Activated T-cell treated with anti-CD3 and anti-CD28 coated beads for 24 hours (primary cell): ENCODE data around the gene FN1.

Experiments
- DNase-seq: peaks from one replicate; pipeline ENCODE4 v3.0.0-alpha.2; 2020; ENCODE audit warnings: low read depth

Gene FN1

DNA sequence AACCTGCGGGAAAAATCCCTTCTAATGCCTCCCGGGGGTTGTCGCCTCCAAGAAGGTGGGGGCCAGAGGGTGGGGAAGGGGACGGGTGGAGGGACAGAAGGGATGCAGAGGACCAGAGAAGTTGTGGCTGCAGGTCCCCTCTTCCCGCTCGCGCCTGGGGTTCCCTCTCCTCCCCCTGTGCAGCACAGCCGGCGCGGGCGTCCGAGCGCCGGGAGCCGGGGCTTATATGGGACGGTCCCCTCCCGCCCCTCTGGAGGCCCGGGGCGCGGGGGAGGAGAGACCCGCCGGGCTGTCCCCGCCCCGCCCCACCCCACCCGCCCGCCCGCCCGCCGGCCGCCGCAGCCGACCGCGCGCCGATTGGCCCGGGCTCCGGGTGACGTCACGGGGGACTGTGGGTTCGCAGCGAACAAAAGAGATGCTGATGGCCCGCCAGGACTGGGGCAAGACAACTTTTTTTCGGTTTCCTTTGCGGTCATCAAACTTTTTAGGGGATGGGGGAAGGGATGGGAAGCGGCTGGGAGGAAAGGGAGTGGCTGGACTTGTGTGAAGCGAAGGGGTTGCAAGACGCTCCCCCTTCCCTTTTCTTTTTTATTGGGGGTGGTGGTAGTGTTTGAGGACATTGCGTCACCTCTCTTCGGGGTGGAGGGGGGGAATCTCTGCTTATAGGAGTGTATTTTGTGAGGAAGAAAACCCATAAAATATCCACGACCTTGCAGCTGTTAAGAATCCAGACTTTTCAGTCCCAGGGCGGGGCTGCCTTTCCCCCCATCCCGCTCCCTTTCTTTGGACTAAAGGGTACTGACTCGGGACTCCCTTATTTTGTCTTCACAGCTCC is at the start of gene FN1:
TSS of gene FN1 (minus strand) at position 199 of the 835 bp plus-strand sequence. CDS start 266 bp downstream, outside the sequence.
- DNase-seq: peak; percentile 46

DNA sequence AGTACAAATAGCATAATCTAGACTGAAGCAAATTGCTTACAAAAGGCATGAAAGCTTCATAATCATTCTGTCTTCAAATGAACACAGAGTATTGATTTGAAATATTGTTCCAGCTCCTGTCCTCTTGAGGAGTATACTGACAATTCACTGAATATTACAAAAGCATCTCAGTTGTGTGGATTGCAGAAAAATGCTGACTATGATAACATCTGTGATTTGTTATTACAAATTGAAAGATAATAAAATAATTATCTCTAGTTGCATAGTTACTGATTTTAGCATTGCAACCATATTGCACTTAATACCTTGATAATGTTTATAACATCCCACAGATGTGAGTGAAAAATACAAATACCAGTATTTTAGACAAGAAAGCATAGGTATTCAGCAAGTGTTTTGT is 49.2 kb upstream of the FN1 start:
- DNase-seq: no peak

DNA sequence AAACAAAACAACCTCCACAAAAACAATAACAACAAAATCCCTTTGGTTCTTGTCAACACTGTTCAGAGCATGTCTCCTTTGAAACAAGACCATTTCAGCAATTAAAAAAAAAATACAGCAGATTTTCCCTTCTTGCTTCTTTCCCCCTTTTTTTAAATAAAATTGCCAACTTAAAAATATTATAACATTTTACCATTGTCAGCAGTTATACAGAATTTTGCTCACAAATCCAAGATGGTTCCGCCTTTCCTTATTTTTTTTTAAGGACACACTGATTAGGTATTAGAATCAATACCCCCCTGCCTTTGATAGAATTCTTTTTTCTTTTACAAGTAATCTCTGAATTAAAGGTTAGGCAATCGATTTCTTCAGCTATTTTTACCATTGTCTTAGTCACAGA is 48.7 kb upstream of the FN1 start:
- DNase-seq: no peak

DNA sequence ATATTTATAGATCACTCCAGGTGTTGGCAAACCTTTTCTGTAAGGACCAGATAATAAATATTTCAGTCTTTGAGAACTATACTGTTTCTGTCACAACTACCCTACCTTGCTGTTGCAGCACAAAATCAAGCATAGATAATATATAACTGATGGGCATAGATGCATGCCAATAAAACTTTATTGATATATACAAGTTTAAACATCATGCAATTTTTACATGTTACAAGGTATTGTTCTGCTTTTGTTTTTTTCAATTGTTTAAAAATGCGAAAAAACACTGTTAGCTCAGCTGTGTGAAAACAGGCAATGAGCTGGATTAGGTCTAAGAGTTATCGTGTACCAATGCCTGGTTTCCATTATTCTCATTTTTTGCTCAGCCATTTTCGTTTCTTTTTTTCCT is 47.6 kb upstream of the FN1 start:
- no peak for DNase-seq

DNA sequence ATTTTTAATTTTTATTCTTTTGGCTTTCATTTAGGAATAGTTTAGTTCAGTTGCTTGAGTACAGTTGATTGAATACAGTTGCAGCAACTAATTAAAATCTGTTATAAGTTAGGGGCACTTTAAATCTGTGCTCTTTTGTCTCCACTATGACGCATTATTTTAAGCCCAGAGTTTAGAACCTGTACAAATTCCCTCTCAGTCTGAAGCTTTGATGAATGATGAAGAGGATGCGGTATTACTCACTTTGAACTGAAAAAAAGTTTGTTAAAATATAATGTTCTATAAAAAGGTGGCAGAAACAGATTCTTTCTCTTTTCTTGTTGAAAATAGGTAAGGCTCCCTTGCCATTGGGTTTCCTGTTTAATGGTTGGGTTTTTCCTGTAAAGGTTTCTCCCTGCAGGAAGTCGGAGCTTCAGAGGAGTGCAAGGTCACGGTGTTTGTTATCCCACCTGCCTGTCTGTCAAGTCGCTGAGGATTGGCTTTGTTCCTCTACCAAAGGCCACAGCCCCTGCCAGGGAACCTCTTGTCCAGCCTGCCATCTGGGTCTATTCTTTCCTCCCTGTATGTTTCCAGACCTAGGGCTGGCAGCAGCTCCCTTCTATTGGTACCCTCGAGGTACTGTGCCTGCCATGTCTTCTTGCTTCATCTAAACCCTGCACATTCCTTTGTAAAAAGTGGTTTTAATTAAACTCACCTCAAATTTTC is 43.8 kb upstream of the FN1 start:
- no peak for DNase-seq

DNA sequence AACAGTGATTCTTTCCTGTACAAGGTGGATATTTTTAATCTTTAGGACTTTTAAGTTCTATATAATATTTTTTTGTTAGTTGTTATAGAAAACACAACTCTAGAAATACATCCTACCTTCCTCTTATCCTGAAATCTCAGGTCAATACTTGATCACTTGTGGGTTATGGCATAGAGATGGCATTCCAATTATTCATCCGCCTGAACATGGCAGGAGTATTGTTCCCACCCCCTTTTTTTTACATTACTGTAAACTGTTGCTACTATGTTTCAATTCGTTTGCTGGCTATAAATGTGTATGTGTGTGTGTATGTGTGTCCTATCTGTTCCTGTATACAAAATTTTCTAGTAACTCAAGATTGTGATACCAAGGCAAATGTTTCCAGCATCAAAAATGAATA is 43.3 kb upstream of the FN1 start:
- no peak for DNase-seq

DNA sequence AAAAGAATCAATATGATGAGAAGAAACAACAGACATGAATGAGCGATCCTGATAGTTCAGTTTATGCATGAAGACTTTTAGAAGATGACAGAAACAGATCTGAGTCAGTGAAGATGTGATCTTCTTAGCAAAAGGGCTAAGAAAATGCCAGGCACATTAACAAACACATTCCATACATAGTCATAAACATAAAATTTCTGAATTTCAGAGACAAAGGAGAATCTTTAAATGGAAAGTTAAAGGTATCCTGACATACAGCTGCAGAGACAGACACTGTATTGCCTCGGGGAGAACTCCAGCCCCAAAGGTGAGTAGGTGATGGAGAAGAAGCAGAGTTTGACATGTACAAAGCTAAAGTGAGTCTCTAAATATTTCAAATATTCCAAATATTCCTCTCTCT is 40.6 kb upstream of the FN1 start:
- no peak for DNase-seq

DNA sequence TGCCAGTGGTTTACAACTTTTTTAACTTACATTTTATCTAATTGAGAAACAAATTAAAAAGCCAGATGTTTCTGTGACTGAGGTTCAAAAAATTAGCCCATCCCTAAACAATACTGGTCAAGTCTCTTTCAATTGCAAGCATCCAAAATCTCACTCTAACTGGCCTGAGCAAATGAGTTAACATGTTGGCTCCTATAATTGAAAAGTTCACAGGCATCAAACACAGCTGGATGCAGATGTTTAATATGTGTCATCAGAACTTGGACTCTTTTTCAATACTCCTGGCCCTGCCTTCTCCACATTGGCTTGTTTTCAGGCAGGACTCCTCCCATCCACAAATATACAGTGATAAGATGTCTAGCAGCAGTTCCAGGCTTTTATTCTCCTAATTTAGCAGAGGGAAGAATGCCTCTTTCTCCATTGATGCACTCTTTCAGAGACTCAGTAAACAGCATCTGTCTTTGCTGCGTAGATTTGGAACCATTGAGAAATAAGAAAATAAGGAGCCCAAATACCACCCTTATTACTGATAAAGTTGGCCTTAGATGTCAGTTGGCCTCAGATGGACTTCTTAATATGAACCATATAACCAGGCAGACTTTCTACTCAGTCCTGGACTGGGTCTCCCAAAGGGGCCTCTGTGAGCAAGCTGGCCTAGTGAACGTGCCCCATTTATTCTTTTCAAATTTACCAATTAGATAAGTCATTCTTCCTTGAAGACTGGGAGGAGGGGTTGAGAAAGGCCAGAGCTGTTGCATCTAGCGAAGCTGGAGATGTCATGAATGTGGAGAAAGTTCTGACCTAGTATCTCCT is 30.4 kb upstream of the FN1 start:
- no peak for DNase-seq

DNA sequence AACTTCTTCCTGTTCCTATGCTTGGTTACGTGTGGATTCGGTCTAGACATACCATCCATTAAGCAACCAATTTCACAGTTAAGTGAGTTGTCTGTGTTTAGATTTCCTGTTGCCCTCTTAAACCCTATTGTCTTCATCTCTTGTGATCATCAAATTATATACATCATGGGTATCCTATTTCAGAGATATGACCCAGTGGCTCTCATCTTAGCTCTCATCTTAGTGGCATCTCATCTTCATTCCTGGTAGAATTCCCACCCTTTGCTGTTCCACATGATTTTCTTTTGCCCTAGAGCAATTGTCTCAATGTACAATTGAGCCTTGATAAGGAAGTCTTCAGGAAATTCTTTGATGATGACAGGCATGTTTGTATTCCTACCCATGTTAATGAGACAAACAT is 29.4 kb upstream of the FN1 start:
- DNase-seq: no peak

DNA sequence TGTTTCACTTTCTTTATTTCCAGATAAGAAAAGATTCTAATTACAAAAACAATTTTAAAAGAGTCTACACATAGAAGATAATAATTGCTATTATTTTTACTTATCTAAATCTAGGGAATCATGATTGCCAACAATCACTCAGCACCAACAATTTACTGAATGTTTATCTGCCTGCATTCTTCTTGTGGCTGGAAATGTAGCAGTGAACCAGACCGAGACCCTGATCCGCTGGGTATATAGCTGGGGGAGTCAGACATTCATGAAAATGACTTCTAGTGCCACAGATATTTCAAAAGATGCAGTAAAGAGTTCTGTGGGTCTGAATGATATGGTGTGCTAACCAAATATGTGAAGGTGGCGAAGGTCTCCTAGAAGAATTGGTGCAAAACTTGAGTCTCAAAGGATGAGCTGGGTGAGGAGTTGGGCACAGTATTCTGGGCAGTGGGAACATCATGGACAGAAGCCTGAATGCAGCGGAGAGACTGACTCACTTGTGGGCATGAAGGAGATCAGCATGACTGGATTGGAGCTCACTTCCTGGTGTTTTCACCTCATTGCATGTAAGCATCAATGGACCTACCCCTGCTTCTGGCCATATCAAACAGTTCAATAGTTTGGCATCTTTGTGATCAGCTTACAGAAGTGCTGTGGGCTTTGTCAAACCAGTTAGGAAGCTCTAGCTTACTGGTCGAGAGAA is 26.1 kb upstream of the FN1 start:
- no peak for DNase-seq

DNA sequence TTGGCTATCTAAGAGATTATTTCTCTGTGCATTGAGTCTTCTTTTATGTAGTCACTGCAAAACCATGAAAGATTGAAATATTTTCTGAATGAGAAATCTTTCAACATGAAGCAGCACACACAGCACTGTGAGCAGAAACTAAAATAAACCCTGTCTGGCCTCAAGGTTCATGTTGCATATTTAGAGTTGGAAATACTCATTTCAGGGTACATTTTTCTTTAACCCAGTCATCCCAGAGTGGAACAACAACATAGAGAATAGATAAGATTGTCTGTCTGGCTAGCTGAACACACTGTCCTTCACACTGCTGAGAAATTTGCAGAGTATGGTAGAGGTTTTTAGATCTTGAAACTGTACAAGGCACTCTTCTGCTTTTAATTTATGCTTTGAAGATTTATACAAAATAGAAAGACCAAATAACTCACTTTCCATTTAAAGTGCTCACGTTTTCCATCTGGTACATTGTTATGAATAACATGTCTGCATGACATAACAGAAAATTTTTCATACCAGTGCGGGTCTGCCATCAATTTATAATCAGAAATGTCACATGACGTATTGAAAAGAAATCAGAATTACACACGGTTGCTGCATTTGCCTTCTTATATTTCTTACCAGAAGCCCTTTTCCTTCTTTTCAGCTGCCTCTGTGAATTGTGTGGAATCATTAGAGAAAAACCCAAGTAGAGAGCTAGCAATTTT is 25.0 kb upstream of the FN1 start:
- DNase-seq: no peak

DNA sequence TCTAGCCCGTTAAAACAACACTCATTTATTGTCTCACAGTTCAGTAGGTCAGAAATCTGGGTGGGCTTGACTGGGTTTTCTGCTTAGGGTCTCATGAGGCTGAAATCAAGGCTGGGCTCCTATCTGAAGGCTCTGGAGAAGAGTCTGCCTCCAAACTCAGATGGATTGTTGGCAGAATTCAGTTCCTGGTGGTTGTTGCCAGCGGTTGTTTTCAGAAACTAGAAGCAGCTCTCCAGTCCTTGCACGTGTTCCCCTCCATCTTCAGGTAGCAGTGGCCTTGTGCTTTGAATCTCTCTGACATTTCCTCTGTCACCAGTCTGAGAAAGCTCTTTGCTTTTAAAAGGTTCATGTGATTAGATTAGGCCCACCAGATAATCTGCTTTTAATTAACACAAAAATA is 20.1 kb upstream of the FN1 start:
- no peak for DNase-seq

DNA sequence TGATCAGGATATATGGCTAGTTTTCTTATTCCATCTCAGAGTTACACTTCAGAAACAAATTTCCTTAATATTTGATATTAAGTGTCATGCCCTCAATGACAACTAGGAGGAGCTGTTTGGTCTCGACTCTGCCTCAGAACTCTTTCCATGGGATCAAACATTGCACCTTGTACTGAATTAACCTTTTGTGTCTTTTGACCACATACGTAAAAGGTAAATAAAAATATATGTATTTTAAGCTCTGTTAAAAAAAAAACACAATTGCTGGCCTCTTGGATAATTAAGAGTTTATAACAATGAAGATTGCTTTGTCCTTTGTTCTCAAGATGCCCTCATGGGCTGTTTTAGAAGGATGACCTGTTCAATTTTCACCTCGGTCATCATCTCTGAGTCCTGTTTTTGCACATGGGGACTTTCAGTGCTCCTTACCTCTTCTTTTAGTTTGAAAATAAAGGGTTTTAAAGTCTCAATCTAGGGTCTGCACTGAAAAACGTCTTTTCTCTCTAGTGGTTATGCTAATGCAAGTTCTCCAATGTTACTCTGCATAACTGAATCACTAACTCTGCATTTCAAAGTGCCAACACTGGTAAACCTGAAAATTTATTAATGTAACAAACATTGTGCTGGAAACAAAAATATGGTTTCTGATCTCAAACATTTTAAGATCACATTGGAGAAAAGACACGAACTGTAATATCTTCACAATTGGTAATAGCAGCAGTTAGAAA is 18.8 kb upstream of the FN1 start:
- DNase-seq: no peak

DNA sequence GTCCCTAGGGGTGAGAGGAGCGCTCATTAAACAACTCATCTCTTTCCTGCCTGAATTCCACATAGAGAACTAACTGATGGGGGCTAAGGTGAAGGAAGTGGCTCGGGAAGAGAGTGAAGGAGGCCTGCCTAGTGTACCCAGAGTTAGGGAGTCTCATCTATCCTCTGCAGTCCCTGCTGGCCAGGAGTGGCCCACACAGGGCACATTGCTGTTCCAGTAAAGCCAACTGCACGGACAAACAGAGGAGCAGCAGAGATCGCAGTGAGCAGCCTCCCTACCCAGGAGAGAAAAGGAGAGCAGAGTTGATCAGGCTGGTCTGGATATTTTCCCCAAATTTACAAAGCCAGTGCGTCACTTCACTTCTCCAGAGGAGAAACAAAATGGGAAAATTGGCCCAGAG is 16.9 kb upstream of the FN1 start:
- no peak for DNase-seq

DNA sequence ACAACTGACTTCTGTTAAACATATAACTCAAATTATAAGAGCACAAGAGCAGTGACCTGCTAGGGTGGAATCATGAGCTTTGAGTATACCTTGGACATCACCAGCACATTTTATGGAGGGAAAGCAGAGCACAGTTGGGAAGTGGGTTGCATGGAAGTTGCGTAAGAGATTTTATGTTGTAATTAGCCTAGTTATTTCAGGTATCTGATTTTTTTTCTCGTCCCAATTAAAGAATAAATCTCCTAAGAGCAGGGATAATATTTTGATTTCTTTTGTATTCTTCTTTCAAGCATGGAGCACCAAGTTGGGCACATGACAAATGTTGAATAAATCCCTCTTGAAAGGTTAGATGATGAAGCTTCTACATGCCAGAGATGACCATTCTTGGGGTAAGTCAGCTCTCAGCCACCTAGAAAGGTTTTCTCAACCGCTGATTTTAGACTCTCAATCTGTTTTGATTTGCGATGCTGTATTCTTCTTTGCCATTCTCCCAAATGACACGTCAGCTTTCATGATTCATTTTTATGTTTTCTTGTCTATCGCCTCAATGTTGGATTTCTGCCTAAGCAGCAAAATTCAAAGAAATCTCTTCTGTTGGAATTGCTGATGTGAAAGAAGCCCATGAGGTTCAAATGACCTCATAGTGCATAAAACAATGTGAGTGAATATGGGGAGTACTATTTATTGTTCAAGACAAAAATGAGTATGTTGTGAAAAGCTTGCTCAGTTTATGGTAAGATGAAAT is 15.3 kb upstream of the FN1 start:
- DNase-seq: no peak

DNA sequence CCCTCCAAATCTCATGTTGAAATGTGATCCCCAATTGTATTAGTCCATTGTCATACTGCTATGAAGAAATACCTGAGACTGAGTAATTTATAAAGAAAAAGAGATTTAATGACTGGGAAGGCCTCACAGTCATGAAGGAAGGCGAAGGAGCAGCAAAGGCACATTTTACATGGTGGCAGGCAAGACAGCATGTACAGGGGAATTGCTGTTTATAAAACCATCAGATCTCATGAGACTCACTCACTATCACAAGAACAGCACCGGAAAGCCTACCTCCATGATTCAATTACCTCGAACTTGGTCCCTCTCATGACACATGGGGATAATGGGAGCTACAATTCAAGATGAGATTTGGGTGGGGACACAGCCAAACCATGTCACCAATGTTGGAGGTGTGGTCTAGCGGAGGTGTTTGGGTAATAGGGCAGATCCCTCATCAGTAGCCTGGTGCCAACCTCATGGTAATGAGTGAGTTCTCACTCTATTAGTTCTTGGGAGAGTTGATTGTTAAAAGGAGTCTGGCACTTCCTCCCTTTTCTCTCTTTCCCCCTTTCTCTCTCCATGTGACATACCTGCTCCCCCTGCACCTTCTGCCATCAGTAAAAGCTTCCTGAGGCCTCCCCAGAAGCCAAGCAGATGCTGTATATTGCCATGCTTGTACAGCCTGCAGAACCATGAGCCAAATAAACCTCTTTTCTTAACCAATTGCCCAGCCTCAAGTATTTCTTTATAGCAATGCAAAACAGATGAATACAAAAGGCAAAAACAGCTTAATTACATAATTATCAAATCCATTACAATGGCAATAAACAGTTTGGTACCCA is 14.5 kb upstream of the FN1 start:
- no peak for DNase-seq

DNA sequence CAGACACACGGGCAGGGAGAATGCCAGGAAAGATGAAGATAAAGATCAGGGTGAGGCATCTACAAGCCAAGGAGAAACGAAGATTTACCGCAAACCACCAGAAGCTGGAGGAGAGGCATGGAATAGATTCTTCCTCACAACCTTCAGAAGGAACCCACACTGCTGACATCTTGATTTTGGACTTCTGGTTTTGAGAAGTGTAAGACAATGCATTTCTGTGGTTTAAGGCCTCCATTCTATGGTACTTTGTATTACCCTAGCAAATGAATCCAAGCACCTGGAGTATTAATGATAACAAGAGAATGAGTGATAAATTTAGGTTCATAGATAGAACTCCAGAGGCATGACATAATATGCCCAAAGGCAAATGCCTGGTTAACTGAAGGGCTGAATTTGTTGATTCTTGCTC is 11.8 kb upstream of the FN1 start:
- DNase-seq: no peak

DNA sequence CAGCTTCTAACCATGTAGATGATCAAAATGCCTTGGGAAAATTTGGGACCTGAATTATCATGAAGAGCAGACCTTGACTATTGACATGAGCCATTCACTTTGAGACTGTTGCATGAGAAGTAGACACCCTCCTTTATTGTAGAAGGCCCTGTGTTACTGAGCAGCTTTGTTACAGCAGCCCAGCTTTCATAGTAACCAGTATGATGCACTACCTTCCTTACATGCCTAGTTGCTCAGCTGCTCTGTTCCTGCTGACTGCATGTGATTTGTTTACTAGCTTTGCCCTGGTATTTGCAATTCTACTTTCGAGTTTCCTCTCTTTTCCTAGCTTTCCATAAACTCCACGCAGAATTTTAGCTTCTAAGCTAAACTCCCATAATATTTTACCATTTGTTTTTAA is 11.2 kb upstream of the FN1 start:
- DNase-seq: no peak

DNA sequence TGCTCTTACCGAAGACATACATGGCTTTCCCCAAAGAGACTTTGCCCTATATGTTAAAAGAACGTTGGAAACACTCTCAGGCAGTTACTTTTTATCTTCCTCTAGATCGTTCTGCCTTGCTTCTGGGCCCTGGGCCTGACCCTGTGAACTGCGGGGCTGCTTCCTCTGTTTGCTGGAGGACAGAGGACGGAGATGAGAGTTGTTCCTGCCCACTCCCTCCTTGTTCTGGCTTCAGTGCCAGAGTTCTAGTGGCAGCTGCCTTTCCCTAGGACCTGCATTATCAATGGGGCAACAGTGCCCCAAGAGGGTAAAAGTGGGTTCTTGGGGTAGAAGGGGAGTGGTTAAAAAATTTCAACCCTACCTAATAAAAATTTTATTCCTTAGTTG is 6.5 kb upstream of the FN1 start:
- no peak for DNase-seq
